PC-9 (cell line): Measurements from ENCODE around the gene SLC8A1. TPM values are rescaled to one million over a fixed set of nuclear protein-coding genes. Genes with fewer than 3 reads are reported as not detected.

Experiments used
- BruUV-seq: library from RNA; stranded (reverse); fragments of 400-500 nt; replicated peaks from 2 replicates; lab custom pipeline; 2021; lab: Mats Ljungman, UMichigan
- CTCF ChIA-PET: fragments of 300-600 bp; sonication (Branson Sonifier 250); formaldehyde crosslinking; loops from one replicate; lab custom pipeline; 2022; ENCODE audit warnings: antibody characterized with exemption; lab: Charles Lee
- POLR2A ChIA-PET: fragments of 300-600 bp; sonication (Branson Sonifier 250); formaldehyde crosslinking; loops from one replicate; lab custom pipeline; 2022; ENCODE audit warnings: antibody characterized with exemption; ENCODE audit not compliant: unreplicated experiment; lab: Charles Lee
- DNase-seq, 2 experiments: peaks; one replicate each; pipeline versions ENCODE4 v3.0.0 to v3.0.0-alpha.2; 2015 to 2022; ENCODE audit warnings: mixed read lengths in 1 of 2
- H2AFZ ChIP-seq: fragments of 200-600 bp; sonication (generic); 2 replicates; pipeline ENCODE4 v1.8.1; 2017; ENCODE audit warnings: antibody characterized with exemption
- H3F3A ChIP-seq: fragments of 200-600 bp; sonication (generic); 2 replicates; pipeline ENCODE4 v1.8.1; 2017; ENCODE audit warnings: antibody characterized with exemption, mild to moderate bottlenecking, low read depth; ENCODE audit not compliant: insufficient read depth
- H3K27ac ChIP-seq: fragments of 200-600 bp; sonication (generic); 2 replicates; pipeline ENCODE4 v1.6.1; 2016; ENCODE audit warnings: mixed run types
- H3K27me3 ChIP-seq: fragments of 200-600 bp; sonication (generic); 2 replicates; pipeline ENCODE4 v1.6.1; 2016; ENCODE audit warnings: low read depth, mixed run types; ENCODE audit not compliant: insufficient read depth
- H3K36me3 ChIP-seq: fragments of 200-600 bp; sonication (generic); 2 replicates; pipeline ENCODE4 v1.6.1; 2016; ENCODE audit warnings: low read depth, mixed run types
- H3K4me1 ChIP-seq: fragments of 200-600 bp; sonication (generic); replicated peaks from 2 replicates; pipeline ENCODE4 v1.6.1; 2016; ENCODE audit warnings: mixed run types; ENCODE audit not compliant: insufficient read depth
- H3K4me2 ChIP-seq: fragments of 200-600 bp; sonication (generic); 2 replicates; pipeline ENCODE4 v1.6.1; 2017; ENCODE audit warnings: mixed run types
- H3K4me3 ChIP-seq: fragments of 200-600 bp; sonication (generic); 2 replicates; pipeline ENCODE4 v1.6.1; 2016; ENCODE audit warnings: mixed run types
- H3K79me2 ChIP-seq: fragments of 200-600 bp; sonication (generic); 2 replicates; pipeline ENCODE4 v1.6.1; 2017; ENCODE audit warnings: low read depth, mixed run types
- H3K9me2 ChIP-seq: fragments of 200-600 bp; sonication (generic); 2 replicates; pipeline ENCODE4 v1.8.1; 2017; ENCODE audit warnings: mild to moderate bottlenecking; ENCODE audit not compliant: insufficient read depth
- H3K9me3 ChIP-seq: fragments of 200-600 bp; sonication (generic); 2 replicates; pipeline ENCODE4 v1.8.1; 2016; ENCODE audit warnings: low read depth; ENCODE audit not compliant: insufficient read depth
- H4K20me1 ChIP-seq: fragments of 200-600 bp; sonication (generic); 2 replicates; pipeline ENCODE4 v1.8.1; 2017; ENCODE audit not compliant: insufficient read depth
- CTCF ChIP-seq: fragments of 200-600 bp; sonication (generic); conservative IDR thresholded peaks from 2 replicates; pipeline ENCODE4 v1.6.1; 2017; ENCODE audit warnings: mixed run types, antibody characterized with exemption, mild to moderate bottlenecking, moderate library complexity
- EZH2 ChIP-seq: fragments of 200-600 bp; sonication (generic); IDR thresholded peaks from 2 replicates; pipeline ENCODE4 v1.8.0; 2017; ENCODE audit warnings: antibody characterized with exemption, low read depth
- intact Hi-C: fragments of 100-400 bp; cut with micrococcal nuclease; formaldehyde crosslinking; loops from one replicate; pipeline ENCODE4 v1.10.0; 2022; ENCODE audit not compliant: unreplicated experiment
- total RNA-seq: library from RNA; stranded (reverse); gene quantifications from 2 replicates; pipeline ENCODE4 v1.2.3, GENCODE V29; 2021

Gene SLC8A1
- total RNA-seq, 1 experiment from 2014 or later: 13.5 TPM

DNA sequence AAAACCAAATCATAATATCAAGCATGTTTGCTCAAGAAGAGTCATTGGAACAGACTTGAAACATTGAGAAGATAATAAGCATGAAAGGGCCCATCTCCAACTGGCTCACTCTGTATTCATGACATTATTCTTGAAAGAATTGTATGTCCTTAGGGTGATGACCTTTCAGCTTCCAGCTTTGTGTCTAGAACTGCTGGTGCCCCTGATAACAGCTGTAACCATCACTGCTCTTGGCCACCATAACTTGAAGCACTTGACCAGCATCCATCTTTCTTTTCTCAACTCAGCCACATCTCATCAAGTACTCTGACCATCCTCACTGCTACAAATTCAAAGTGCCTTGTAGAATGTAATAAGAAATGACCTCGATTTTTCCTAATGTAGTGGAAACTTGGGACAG is 289.9 kb downstream of the SLC8A1 start:
- Histone ChIP-seq H3K9me3 (no peaks in the 10 kb centered on the region), H3K27me3 (no peaks in the 10 kb centered on the region), H3K4me3 (no peak overlapping the region), H3K79me2 (no peaks in the 10 kb centered on the region), H3K4me2 (no peak overlapping the region), H3K36me3 (no peaks in the 10 kb centered on the region), H3K27ac (no peak overlapping the region), H3F3A (no peaks in the 10 kb centered on the region), H3K4me1 (no peaks in the 10 kb centered on the region), H4K20me1 (no peaks in the 10 kb centered on the region), H2AFZ (no peak overlapping the region), H3K9me2 (no peaks in the 10 kb centered on the region)
- no peak for TF ChIP-seq EZH2
- TF ChIP-seq CTCF: no peak
- no peak for DNase-seq
- ChIA-PET CTCF (no interaction called here), POLR2A (no interaction called here)
- no TSS peak for BruUV-seq
- intact Hi-C loops: no loop called here

DNA sequence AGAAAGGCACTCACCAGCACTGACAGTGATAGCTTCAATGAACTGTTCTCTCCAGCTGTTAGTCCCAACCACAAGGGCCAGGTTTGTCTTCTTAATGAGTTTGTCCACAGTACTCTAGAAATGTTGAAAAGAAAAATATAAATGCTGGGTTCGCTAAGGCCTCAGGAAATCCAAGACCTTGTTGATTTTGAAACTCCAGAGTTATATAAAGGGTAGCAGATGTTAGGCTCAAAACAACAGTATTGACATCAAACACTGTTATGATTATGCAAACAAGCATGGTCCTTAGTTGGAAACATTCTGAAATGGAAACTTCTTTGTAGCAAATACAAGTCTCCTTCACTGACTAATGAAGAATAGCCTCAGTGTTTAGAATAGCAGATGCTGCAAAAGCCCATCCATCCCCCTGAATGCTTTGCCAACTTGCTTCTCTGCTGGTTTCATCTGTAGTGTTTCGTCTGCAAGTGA is 291.1 kb downstream of the SLC8A1 start:
- H3K9me3 ChIP-seq: no peaks in the 10 kb centered on the region
- ChIA-PET CTCF (no interaction called here), POLR2A (no interaction called here)
- H3F3A ChIP-seq: no peaks in the 10 kb centered on the region
- DNase-seq: no peak
- BruUV-seq: no TSS peak
- TF ChIP-seq EZH2 (no peak), CTCF (no peak)
- H3K4me3 ChIP-seq: no peak overlapping the region
- H3K27ac ChIP-seq: no peak overlapping the region
- no peaks in the 10 kb centered on the region for H4K20me1 ChIP-seq
- intact Hi-C loops: no loop called here
- H3K79me2 ChIP-seq: no peaks in the 10 kb centered on the region
- H3K4me1 ChIP-seq: no peaks in the 10 kb centered on the region
- no peaks in the 10 kb centered on the region for H3K36me3 ChIP-seq
- H2AFZ ChIP-seq: no peak overlapping the region
- H3K27me3 ChIP-seq: no peaks in the 10 kb centered on the region
- H3K4me2 ChIP-seq: no peak overlapping the region
- H3K9me2 ChIP-seq: no peaks in the 10 kb centered on the region

GRCh38 chr2:40159333-40159732 is 292.6 kb downstream of the SLC8A1 start:
- BruUV-seq: no TSS peak
- Histone ChIP-seq H3K79me2 (no peaks in the 10 kb centered on the region), H3F3A (no peaks in the 10 kb centered on the region), H4K20me1 (no peaks in the 10 kb centered on the region), H3K9me2 (no peaks in the 10 kb centered on the region), H3K4me1 (no peaks in the 10 kb centered on the region), H3K9me3 (no peaks in the 10 kb centered on the region), H3K27me3 (no peaks in the 10 kb centered on the region), H3K4me2 (no peak overlapping the region), H3K36me3 (no peaks in the 10 kb centered on the region), H2AFZ (no peak overlapping the region), H3K27ac (no peak overlapping the region), H3K4me3 (no peak overlapping the region)
- intact Hi-C loops: no loop called here
- TF ChIP-seq CTCF: no peak
- no peak for TF ChIP-seq EZH2
- ChIA-PET POLR2A (no interaction called here), CTCF (no interaction called here)
- DNase-seq: no peak
